Prostate gland (tissue), 2 donors: ENCODE measurements around the gene TMC1.

Source experiments
- POLR2A ChIP-seq: fragments of 450-650 bp; IDR thresholded peaks from one replicate; pipeline ENCODE4 v1.6.1; 2016; ENCODE audit warnings: antibody characterized with exemption, mild to moderate bottlenecking
- POLR2AphosphoS5 ChIP-seq: sonication (generic); formaldehyde crosslinking; IDR thresholded peaks from one replicate; pipeline ENCODE4 v1.6.1; 2017; ENCODE audit warnings: antibody characterized with exemption
- TF ChIP-seq, protein P1 (sequence below), 4 experiments: fragments of 200-600 bp in 2 of 4; fragments of 450-650 bp in 2 of 4; sonication (generic) in 2 of 4; IDR thresholded peaks; 1 replicate in 3 of 4; 2 replicates in 1 of 4; pipeline ENCODE4 v1.5.1; 2016 to 2019; ENCODE audit warnings: antibody characterized with exemption in 4 of 4, mild to moderate bottlenecking in 2 of 4, moderate library complexity in 2 of 4

DNA sequence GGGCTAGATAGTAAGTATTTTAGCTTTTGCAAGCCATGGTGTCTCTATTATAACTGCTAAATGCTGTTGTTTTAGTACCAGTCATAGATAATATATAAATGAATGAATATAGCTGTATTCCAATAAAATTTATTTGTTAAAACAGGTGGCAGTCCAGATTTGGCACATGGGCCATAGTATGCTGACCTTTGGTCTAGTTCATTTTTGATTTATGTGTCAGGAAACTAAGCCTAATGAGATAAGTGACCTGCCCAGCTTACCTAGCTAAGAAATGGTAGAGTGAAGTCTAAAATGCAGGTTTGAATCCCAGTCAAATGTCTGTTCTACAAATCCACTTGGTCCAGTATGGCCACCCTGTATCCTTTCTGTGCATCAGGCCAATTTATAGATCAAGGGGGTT lies 292.1 kb downstream of the TMC1 start:
- TF ChIP-seq POLR2AphosphoS5: no peak
- TF ChIP-seq, protein P1, sequence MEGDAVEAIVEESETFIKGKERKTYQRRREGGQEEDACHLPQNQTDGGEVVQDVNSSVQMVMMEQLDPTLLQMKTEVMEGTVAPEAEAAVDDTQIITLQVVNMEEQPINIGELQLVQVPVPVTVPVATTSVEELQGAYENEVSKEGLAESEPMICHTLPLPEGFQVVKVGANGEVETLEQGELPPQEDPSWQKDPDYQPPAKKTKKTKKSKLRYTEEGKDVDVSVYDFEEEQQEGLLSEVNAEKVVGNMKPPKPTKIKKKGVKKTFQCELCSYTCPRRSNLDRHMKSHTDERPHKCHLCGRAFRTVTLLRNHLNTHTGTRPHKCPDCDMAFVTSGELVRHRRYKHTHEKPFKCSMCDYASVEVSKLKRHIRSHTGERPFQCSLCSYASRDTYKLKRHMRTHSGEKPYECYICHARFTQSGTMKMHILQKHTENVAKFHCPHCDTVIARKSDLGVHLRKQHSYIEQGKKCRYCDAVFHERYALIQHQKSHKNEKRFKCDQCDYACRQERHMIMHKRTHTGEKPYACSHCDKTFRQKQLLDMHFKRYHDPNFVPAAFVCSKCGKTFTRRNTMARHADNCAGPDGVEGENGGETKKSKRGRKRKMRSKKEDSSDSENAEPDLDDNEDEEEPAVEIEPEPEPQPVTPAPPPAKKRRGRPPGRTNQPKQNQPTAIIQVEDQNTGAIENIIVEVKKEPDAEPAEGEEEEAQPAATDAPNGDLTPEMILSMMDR (IDR thresholded peaks at IDR 0.05): no peak
- no peak for TF ChIP-seq POLR2A
